GM19035 (cell line): ENCODE data around the gene SLC44A5.
"Not testable (repeated sequence)": the region's sequence is repeated elsewhere in the genome, so short reads cannot be mapped to it uniquely, and the experiment has no call there.

Experiments used
- ATAC-seq: cut with Tn5 transposase; IDR thresholded peaks from one replicate; pipeline ENCODE4 v1.9.1; 2021; ENCODE audit not compliant: unreplicated experiment

SLC44A5 gene

GRCh38 chr1:75522389-75522788 lies 88.5 kb downstream of the SLC44A5 start:
- ATAC-seq = no peak

GRCh38 chr1:75521658-75522057 lies 89.3 kb downstream of the SLC44A5 start:
- no peak for ATAC-seq

GRCh38 chr1:75520862-75521475 lies 89.9 kb downstream of the SLC44A5 start:
- no peak for ATAC-seq

- ATAC-seq = no peak
Measured at GRCh38 chr1:75519651-75520427, 91.1 kb downstream of the SLC44A5 start.

- no peak for ATAC-seq
Measured at GRCh38 chr1:75518686-75519085, 92.2 kb downstream of the SLC44A5 start.

- no peak for ATAC-seq
Measured at GRCh38 chr1:75514270-75514669, 96.6 kb downstream of the SLC44A5 start.

GRCh38 chr1:75506976-75507375 lies 103.9 kb downstream of the SLC44A5 start:
- no peak for ATAC-seq

GRCh38 chr1:75503221-75503974 lies 107.5 kb downstream of the SLC44A5 start:
- no peak for ATAC-seq

GRCh38 chr1:75502776-75503175 lies 108.1 kb downstream of the SLC44A5 start:
- no peak for ATAC-seq

- ATAC-seq = no peak
Measured at GRCh38 chr1:75501577-75502295, 109.2 kb downstream of the SLC44A5 start.

- no peak for ATAC-seq
Measured at GRCh38 chr1:75492011-75492410, 118.9 kb downstream of the SLC44A5 start.

GRCh38 chr1:75487399-75487798 lies 123.5 kb downstream of the SLC44A5 start:
- ATAC-seq = no peak

GRCh38 chr1:75484789-75485188 lies 126.1 kb downstream of the SLC44A5 start:
- no peak for ATAC-seq

- no peak for ATAC-seq
Measured at GRCh38 chr1:75482951-75483350, 128.0 kb downstream of the SLC44A5 start.

- ATAC-seq = not testable (repeated sequence)
Measured at GRCh38 chr1:75476486-75476885, 134.4 kb downstream of the SLC44A5 start.

GRCh38 chr1:75475696-75476095 lies 135.2 kb downstream of the SLC44A5 start:
- ATAC-seq = no peak

- no peak for ATAC-seq
Measured at GRCh38 chr1:75472971-75473603, 137.8 kb downstream of the SLC44A5 start.

GRCh38 chr1:75472089-75472970 lies 138.6 kb downstream of the SLC44A5 start:
- no peak for ATAC-seq

GRCh38 chr1:75471252-75471651 lies 139.7 kb downstream of the SLC44A5 start:
- no peak for ATAC-seq

- no peak for ATAC-seq
Measured at GRCh38 chr1:75470448-75470847, 140.5 kb downstream of the SLC44A5 start.
